DND-41 (cell line): Measurements from ENCODE around the gene SLC15A4.

ENCODE experiments used
- EZH2 ChIP-seq: IDR thresholded peaks from 3 replicates; pipeline ENCODE4 v1.6.1; 2012; ENCODE audit warnings: borderline replicate concordance, low read depth, mild to moderate bottlenecking, moderate library complexity, low read length, inconsistent platforms; ENCODE audit not compliant: severe bottlenecking
- TF ChIP-seq, protein P1 (sequence below): IDR thresholded peaks from 2 replicates; pipeline ENCODE4 v1.5.1; 2012; ENCODE audit warnings: borderline replicate concordance, low read length, moderate library complexity, mild to moderate bottlenecking; ENCODE audit not compliant: poor library complexity, severe bottlenecking; ENCODE audit errors: extremely low read depth

DNA sequence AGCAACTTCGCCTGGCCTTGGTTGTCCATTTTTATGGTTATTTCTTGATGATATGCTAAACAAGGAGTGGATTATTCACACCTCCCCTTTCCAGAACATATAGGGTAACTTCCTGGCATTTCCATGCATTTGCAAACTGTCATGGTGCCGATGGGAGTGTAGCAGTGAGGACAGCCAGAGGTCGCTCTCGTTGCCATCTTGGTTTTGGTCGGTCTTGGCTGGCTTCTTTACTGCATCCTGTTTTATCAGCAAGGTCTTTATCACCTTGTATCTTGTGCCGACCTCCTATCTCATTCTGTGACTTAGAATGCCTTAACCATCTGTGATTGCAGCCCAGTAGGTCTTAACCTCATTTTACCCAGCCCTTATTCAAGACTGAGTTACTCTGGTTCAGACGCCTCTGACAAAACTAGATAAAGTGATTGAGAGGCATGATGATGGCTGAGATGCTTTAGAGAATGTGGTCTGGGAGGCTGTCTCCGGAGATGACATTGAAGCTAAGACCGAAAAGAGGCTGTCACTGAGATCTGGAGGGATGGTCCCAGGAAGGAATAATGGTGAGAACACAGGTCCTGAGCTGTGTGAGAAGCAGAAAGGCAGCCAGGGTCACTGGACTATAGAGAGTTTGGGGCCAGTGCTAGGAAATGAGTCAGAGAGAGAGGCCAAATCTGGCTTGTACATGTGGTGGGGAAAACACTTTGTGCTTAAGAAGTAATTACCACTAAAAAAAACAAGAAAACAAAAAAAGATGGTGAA is 32.5 kb upstream of the SLC15A4 start:
- TF ChIP-seq, protein P1, sequence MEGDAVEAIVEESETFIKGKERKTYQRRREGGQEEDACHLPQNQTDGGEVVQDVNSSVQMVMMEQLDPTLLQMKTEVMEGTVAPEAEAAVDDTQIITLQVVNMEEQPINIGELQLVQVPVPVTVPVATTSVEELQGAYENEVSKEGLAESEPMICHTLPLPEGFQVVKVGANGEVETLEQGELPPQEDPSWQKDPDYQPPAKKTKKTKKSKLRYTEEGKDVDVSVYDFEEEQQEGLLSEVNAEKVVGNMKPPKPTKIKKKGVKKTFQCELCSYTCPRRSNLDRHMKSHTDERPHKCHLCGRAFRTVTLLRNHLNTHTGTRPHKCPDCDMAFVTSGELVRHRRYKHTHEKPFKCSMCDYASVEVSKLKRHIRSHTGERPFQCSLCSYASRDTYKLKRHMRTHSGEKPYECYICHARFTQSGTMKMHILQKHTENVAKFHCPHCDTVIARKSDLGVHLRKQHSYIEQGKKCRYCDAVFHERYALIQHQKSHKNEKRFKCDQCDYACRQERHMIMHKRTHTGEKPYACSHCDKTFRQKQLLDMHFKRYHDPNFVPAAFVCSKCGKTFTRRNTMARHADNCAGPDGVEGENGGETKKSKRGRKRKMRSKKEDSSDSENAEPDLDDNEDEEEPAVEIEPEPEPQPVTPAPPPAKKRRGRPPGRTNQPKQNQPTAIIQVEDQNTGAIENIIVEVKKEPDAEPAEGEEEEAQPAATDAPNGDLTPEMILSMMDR: no peak
- no peak for TF ChIP-seq EZH2
